ENCODE data around the gene WNT3A.

- TF ChIP-seq POLR2AphosphoS5 (IDR thresholded peaks at IDR 0.05; ENCODE audit: low read depth, low read length), result no peak
- TF ChIP-seq POLR2A (IDR thresholded peaks at IDR 0.05; ENCODE audit: low read depth, low read length), result no peak
- no peak for TF ChIP-seq TAF1 (IDR thresholded peaks at IDR 0.05; ENCODE audit: low read depth, low read length)
- TF ChIP-seq POU2F2 (IDR thresholded peaks at IDR 0.05; ENCODE audit: low read depth, low read length), result no peak
Measured at GRCh38 chr1:228082918-228083870, 76.4 kb downstream of the WNT3A start.

All from GM12891 (cell line).